ENCODE results near the gene TAGLN2.
"Not testable (repeated sequence)": the region's sequence is repeated elsewhere in the genome, so short reads cannot be mapped to it uniquely, and the experiment has no call there.

TAGLN2 gene

GRCh38 chr1:159899634-159900033 is 25.7 kb downstream of the TAGLN2 start:
- DNase-seq (ENCODE audit: low spot score), result not testable (repeated sequence)

GRCh38 chr1:159898527-159898926 is 26.8 kb downstream of the TAGLN2 start:
- DNase-seq (ENCODE audit: low spot score), result no peak

- DNase-seq (ENCODE audit: low spot score), result no peak
Measured at GRCh38 chr1:159897962-159898361, 27.3 kb downstream of the TAGLN2 start.

- no peak for DNase-seq (ENCODE audit: low spot score)
Measured at GRCh38 chr1:159896546-159896930, 28.8 kb downstream of the TAGLN2 start.

- DNase-seq (ENCODE audit: low spot score), result no peak
Measured at GRCh38 chr1:159895836-159896545, 29.3 kb downstream of the TAGLN2 start.

- DNase-seq (ENCODE audit: low spot score), result no peak
Measured at GRCh38 chr1:159895286-159895685, 30.0 kb downstream of the TAGLN2 start.

GRCh38 chr1:159892944-159893343 is 32.4 kb downstream of the TAGLN2 start:
- no peak for DNase-seq (ENCODE audit: low spot score)

- DNase-seq (ENCODE audit: low spot score), result peak; percentile 84
Measured at GRCh38 chr1:159891275-159892157, 33.8 kb downstream of the TAGLN2 start.

- no peak for DNase-seq (ENCODE audit: low spot score)
Measured at GRCh38 chr1:159890390-159890789, 34.9 kb downstream of the TAGLN2 start.

- DNase-seq (ENCODE audit: low spot score), result no peak
Measured at GRCh38 chr1:159889821-159890252, 35.5 kb downstream of the TAGLN2 start.

- no peak for DNase-seq (ENCODE audit: low spot score)
Measured at GRCh38 chr1:159889202-159889601, 36.1 kb downstream of the TAGLN2 start.

- no peak for DNase-seq (ENCODE audit: low spot score)
Measured at GRCh38 chr1:159884296-159884695, 41.0 kb downstream of the TAGLN2 start.

GRCh38 chr1:159883134-159883533 is 42.2 kb downstream of the TAGLN2 start:
- DNase-seq (ENCODE audit: low spot score), result no peak

- DNase-seq (ENCODE audit: low spot score), result no peak
Measured at GRCh38 chr1:159882527-159882862, 42.8 kb downstream of the TAGLN2 start.

- DNase-seq (ENCODE audit: low spot score), result peak; percentile 67
Measured at GRCh38 chr1:159881622-159882526, 43.4 kb downstream of the TAGLN2 start.

- no peak for DNase-seq (ENCODE audit: low spot score)
Measured at GRCh38 chr1:159880430-159880829, 44.9 kb downstream of the TAGLN2 start.

- DNase-seq (ENCODE audit: low spot score), result peak; percentile 52
Measured at GRCh38 chr1:159879977-159880376, 45.3 kb downstream of the TAGLN2 start.

GRCh38 chr1:159879136-159879535 is 46.2 kb downstream of the TAGLN2 start:
- no peak for DNase-seq (ENCODE audit: low spot score)

GRCh38 chr1:159877695-159878444 is 47.4 kb downstream of the TAGLN2 start:
- peak; percentile 16 for DNase-seq (ENCODE audit: low spot score)

GRCh38 chr1:159873530-159874143 is 51.7 kb downstream of the TAGLN2 start:
- DNase-seq (ENCODE audit: low spot score), result no peak

- DNase-seq (ENCODE audit: low spot score), result no peak
Measured at GRCh38 chr1:159872891-159873290, 52.4 kb downstream of the TAGLN2 start.
